Stimulated activated CD8-positive, alpha-beta memory T cell treated with anti-CD3 and anti-CD28 coated beads, Interleukin-15, amount 100 ng/mL, for 1 hour (primary cell): ENCODE data around the gene YWHAG.
A peak's percentile ranks its signal among the peaks of the same experiment; 100 is the strongest.
"Not testable (repeated sequence)": the region's sequence is repeated elsewhere in the genome, so short reads cannot be mapped to it uniquely, and the experiment has no call there.

Experiments
- DNase-seq: peaks from one replicate; pipeline ENCODE4 v3.0.0-alpha.2; 2020; ENCODE audit warnings: low read depth

Gene YWHAG

GRCh38 chr7:76377186-76377918, 18.6 kb upstream of the YWHAG start:
- DNase-seq = no peak

GRCh38 chr7:76375251-76375650, 16.5 kb upstream of the YWHAG start:
- no peak for DNase-seq

GRCh38 chr7:76372984-76373833, 14.4 kb upstream of the YWHAG start:
- no peak for DNase-seq

- no peak for DNase-seq
Observed at GRCh38 chr7:76371396-76371795, 12.6 kb upstream of the YWHAG start.

GRCh38 chr7:76369018-76369417, 10.2 kb upstream of the YWHAG start:
- DNase-seq = no peak

- no peak for DNase-seq
Observed at GRCh38 chr7:76368190-76368589, 9.4 kb upstream of the YWHAG start.

- DNase-seq = no peak
Observed at GRCh38 chr7:76364198-76364584, 5.4 kb upstream of the YWHAG start.

- DNase-seq = not testable (repeated sequence)
Observed at GRCh38 chr7:76363754-76364153, 5.0 kb upstream of the YWHAG start.

GRCh38 chr7:76359978-76360638, 1.3 kb upstream of the YWHAG start:
- DNase-seq = no peak

- DNase-seq = peak; percentile 82
Observed at GRCh38 chr7:76359111-76359977, 553 bp upstream of the YWHAG start.

- peak; percentile 10 for DNase-seq
Observed at GRCh38 chr7:76358011-76358480, 745 bp downstream of the YWHAG start.

GRCh38 chr7:76357475-76358010, 1.2 kb downstream of the YWHAG start:
- no peak for DNase-seq

- DNase-seq = no peak
Observed at GRCh38 chr7:76356823-76357222, 2.0 kb downstream of the YWHAG start.

- DNase-seq = no peak
Observed at GRCh38 chr7:76356115-76356514, 2.7 kb downstream of the YWHAG start.

GRCh38 chr7:76354981-76355730, 3.6 kb downstream of the YWHAG start:
- DNase-seq = no peak

- no peak for DNase-seq
Observed at GRCh38 chr7:76354516-76354915, 4.3 kb downstream of the YWHAG start.

GRCh38 chr7:76353744-76354143, 5.0 kb downstream of the YWHAG start:
- DNase-seq = no peak

GRCh38 chr7:76352193-76352592, 6.6 kb downstream of the YWHAG start:
- no peak for DNase-seq

GRCh38 chr7:76351372-76351771, 7.4 kb downstream of the YWHAG start:
- DNase-seq = no peak

- DNase-seq = no peak
Observed at GRCh38 chr7:76349313-76349885, 9.4 kb downstream of the YWHAG start.
